GM18858 (cell line): ENCODE measurements around the gene EPHB1.

ENCODE experiments used
- ATAC-seq: cut with Tn5 transposase; IDR thresholded peaks from one replicate; pipeline ENCODE4 v1.9.1; 2021; ENCODE audit not compliant: unreplicated experiment

Gene EPHB1

GRCh38 chr3:135147657-135148056, 352.6 kb downstream of the EPHB1 start:
- ATAC-seq: no peak

- ATAC-seq: no peak
Observed at GRCh38 chr3:135148398-135149020, 353.4 kb downstream of the EPHB1 start.

DNA sequence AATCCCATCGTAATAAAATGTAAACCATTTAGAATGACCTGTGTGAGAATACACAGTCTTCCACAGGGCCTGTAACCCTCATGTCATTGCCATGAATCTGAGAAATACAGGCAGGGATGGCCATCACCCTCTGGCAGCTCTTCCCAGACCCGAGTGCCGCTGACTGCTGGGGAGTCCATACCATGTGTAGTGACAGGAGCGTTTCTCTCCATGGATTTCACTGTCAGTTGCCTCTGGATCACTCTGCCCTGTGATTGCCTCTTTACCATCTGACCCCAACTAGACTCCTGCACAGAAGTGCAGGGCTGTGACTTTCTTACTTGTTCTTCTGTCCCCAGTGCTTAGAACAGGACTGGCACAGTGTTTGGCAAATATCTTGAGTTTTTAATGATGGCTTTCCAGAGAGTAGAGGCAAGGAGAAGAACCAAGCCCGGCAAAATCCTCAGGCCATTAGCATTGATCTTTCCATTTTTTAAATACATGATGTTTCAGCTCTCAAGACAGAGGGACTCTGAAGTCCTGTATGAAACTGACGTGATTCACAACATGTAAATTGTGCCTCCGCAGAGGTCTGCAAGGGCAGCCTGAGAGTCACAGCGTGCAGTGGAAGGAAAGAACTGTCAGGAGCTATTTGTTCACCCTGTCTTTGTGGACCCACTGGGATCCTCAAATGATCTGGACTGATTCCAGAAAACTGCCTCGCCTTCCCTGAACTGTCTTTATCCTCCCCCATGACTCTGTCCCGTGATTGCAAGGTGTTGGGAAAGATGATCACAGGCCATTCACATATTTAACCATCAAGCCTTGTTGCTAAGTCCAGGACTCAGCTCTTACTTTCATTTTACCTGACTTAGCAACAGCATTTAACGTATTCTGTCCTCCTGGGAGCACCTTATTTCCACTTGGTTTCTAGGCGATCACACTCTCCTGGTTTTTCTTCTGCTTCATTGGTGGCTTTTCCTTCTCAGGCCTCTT, 354.9 kb downstream of the EPHB1 start:
- ATAC-seq: no peak

DNA sequence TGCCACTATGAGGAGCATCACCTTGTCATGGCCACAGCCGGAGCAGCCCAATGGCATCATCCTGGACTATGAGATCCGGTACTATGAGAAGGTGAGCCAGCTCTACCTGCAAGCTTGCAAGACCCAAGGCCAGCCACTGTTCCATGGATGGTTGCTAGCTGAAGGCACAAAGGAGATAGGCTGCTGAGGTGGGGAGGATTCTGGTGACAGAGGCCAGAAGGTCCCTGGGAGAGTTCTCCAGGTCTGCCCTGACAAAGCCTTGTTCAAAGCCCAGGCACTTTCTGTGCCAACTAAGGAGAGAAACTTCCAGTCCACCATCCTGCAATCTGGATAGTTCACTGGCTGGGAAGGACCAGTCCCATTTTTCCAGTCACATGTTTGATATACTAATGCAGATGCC, 359.1 kb downstream of the EPHB1 start:
- no peak for ATAC-seq

DNA sequence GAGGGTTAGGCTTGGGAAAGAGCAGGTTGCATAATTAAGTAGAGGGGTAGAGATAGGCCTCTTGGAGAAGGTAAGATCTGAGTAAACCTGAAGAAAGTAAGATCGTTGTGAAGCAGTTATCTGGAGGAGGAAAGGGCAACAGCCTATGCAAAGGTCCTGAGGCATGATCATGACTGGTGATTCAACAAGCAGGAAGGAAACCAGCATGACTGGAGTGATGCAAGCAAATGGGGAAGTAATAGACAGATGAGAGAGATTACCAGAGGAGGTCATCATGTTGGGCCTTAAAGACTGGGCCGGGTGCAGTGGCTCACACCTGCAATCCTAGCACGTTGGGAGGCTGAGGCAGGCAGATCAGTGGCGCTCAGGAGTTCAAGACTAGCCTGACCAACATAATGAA, 360.2 kb downstream of the EPHB1 start:
- ATAC-seq: no peak

DNA sequence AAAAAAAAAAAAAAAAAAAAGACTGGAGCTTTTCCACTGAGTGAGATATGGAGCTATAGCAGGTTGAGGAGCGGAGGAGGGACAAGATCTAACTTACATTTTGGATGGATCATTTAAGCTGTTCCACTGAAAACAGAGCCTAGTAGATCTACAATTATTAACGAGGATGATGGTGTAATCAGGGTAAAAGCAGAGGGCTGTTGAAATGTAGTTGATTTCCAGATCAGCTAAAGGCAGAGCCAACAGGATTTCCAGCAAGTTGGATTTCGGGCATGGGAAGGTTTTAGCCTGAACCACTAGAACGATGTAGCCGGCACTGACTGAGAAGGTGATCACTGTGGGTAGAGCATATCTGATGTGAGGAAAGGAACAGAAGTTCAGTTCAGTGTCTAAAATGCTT, 360.7 kb downstream of the EPHB1 start:
- ATAC-seq: no peak

- ATAC-seq: no peak
Observed at GRCh38 chr3:135157045-135157740, 362.1 kb downstream of the EPHB1 start.

DNA sequence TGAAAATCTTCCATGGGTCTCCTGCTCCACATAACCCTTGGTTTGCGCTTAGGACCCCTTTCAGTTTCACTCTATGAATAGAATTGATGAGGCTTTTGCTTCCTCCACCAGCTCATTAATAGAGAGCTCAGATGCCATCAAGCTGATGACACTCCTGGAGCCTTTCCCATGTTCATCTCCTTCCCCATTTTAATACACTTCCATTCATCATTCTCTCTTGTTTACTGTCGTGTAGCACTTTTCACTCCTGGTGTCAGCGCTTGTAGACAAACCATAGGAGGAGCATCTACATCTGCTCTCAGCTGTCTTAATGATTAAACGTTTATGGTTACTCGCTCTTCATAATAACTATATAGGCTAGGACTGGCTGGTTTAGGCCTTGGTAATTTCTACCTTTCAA, 363.5 kb downstream of the EPHB1 start:
- no peak for ATAC-seq

- ATAC-seq: no peak
Observed at GRCh38 chr3:135159681-135160247, 364.7 kb downstream of the EPHB1 start.

DNA sequence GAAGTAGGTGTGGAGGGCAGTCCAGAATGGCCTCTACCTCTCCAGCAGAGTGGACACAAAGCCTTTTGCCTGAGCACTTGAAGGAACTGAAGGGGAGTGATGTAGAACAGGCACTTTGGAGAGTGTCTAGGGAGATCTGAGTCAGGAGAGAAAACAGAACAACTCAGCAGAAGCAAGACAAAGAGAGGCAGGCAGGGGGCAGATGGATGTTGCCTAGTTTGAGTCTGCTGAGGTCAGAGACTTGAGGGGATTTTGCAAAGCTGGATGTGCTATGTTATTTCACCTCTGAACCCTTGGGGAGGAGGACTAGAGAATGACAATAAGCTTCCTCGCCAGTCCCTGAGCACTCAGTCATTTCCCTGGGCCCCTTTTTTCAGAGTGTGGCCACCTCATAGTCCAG, 366.4 kb downstream of the EPHB1 start:
- ATAC-seq: no peak

DNA sequence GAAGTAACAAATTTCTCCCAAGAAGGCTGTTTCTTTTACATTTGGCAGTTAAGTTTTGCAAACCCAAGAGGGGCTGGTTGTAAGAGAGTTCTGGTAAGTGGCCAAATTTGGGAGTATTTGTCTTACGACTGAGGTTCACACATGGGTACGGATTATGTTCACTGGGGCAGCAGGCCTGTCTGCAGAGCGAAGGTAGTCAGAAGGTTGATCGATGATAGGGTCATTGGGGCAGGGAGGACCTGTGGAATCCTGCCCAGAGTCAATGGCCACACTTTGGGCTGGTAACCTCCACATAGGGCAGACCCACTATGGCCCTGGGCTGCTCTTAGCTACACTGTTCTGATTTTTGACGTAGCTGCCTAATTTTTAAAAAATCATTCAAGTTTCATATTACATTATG, 368.6 kb downstream of the EPHB1 start:
- ATAC-seq: no peak

DNA sequence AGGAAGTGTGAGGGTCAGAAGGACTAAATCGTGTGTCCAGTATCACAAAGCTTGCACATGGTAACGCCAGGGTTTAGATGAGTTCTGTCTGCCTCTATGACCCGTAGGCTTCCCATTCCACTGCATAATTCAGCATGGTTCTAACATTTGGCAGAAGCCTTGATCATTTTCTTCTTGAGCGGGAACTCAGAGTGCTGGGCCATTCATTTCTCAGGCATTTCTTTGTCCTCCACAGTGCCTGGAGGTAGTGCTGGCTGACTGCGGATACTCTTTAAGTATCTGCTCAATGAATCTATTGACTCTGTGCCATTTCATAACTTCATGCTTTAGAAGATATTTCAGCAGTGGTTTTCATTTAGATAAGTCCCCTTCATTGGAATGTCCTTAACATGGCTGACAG, 370.2 kb downstream of the EPHB1 start:
- no peak for ATAC-seq

DNA sequence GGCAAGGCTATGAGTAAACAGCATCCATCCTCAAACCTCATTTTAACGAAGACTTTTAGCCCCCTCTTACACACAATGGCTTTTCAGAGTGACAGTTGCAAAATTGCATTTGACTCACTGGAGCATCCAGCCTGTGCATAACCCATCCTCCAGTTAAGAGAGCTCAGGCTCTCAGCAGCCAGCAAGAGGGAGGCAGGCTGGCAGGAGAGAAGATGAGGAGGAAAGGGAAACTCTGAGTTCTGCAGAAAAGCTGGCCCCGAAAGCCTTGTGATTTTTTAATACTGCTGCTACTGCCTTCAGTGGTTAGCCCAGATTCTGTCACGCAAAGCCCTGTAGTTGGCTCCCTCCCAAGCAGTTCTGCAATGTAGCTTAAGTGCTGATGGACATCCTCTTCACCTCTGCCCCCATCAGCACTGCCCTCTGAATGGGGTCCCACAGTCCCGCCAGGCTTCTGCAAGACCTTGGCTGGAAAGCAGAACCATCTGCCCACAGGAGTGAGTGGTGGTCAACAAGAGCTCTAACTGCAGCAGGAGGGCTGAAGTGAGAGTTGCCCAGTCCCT, 371.3 kb downstream of the EPHB1 start:
- ATAC-seq: no peak

GRCh38 chr3:135168822-135169221, 373.8 kb downstream of the EPHB1 start:
- no peak for ATAC-seq

- ATAC-seq: no peak
Observed at GRCh38 chr3:135169651-135170050, 374.6 kb downstream of the EPHB1 start.

- no peak for ATAC-seq
Observed at GRCh38 chr3:135170732-135171131, 375.7 kb downstream of the EPHB1 start.

GRCh38 chr3:135172191-135172869, 377.3 kb downstream of the EPHB1 start:
- ATAC-seq: no peak

DNA sequence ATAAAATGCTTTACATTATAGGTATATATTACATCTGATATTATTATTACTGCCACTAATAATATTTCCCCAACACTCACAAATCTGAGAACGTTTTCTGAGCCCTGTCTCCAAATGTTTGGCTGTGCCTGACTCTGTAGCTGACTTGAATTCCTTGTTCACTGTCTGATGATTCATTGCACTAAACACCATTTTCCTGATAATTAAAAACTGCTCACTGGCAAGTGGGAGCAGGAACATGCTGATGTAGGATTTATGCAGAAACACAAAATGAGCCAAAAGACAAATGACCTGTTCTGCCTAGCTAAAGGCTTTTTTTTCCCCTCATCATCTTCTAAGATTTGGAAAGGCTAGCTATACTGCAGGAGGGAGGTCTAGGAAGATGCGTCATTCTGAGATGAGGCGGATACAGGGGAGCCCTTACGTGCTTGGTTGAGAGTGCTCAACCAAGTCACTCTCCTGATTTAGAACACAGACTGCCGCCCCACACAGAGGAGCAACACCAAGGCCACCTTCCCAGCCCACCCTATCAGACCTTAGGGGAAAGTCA, 380.7 kb downstream of the EPHB1 start:
- no peak for ATAC-seq

DNA sequence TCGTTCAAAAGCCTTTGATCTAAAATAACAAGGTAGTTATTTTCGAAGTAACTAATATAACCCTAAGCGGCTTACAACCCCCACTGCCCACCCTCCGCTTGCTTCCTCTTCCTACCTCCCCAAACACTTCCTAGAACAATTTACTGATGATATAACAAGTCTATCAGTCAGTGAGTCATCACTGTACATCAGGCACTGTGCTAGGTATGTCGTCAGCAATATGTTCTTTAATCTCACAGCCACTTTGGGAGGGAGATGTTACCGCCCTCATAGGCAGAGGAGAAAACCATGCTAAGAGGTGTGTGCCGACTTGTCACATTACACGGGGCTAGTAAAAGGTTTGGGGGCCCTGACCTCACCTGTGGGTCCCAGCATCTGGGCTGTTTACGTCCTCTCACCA, 381.8 kb downstream of the EPHB1 start:
- no peak for ATAC-seq

- no peak for ATAC-seq
Observed at GRCh38 chr3:135178566-135178965, 383.5 kb downstream of the EPHB1 start.
